Adipocyte (in vitro differentiated cells): ENCODE measurements around the gene TMEM140.
"Not testable (repeated sequence)": the region's sequence is repeated elsewhere in the genome, so short reads cannot be mapped to it uniquely, and the experiment has no call there.

ENCODE experiments used
- DNase-seq: peaks from one replicate; pipeline ENCODE4 v3.0.0-alpha.2; 2015; ENCODE audit warnings: low read depth
- H3K27me3 ChIP-seq: replicated peaks from 2 replicates; pipeline ENCODE4 v1.7.0; 2013; ENCODE audit warnings: mild to moderate bottlenecking, low read length, moderate library complexity; ENCODE audit not compliant: control insufficient read depth, insufficient read depth
- H3K36me3 ChIP-seq: 2 replicates; pipeline ENCODE4 v1.7.0; 2013; ENCODE audit warnings: low read length, mild to moderate bottlenecking, moderate library complexity; ENCODE audit not compliant: control insufficient read depth, insufficient read depth, severe bottlenecking
- H3K4me1 ChIP-seq: 2 replicates; pipeline ENCODE4 v1.7.0; 2013; ENCODE audit warnings: mild to moderate bottlenecking, low read length, moderate library complexity; ENCODE audit not compliant: control insufficient read depth, insufficient read depth
- H3K4me3 ChIP-seq: 2 replicates; pipeline ENCODE4 v1.7.0; 2013; ENCODE audit warnings: mild to moderate bottlenecking, low read length, moderate library complexity
- H3K9ac ChIP-seq: 2 replicates; pipeline ENCODE4 v1.7.0; 2013; ENCODE audit warnings: mild to moderate bottlenecking, low read length, moderate library complexity
- H3K9me3 ChIP-seq: 2 replicates; pipeline ENCODE4 v1.7.0; 2013; ENCODE audit warnings: mild to moderate bottlenecking, low read length, moderate library complexity; ENCODE audit not compliant: control insufficient read depth

TMEM140 gene

GRCh38 chr7:135210888-135211178 lies 63.0 kb downstream of the TMEM140 start:
- peaks cover 11% of the 10 kb centered on the region for H3K4me1 ChIP-seq
- no peak for DNase-seq

DNA sequence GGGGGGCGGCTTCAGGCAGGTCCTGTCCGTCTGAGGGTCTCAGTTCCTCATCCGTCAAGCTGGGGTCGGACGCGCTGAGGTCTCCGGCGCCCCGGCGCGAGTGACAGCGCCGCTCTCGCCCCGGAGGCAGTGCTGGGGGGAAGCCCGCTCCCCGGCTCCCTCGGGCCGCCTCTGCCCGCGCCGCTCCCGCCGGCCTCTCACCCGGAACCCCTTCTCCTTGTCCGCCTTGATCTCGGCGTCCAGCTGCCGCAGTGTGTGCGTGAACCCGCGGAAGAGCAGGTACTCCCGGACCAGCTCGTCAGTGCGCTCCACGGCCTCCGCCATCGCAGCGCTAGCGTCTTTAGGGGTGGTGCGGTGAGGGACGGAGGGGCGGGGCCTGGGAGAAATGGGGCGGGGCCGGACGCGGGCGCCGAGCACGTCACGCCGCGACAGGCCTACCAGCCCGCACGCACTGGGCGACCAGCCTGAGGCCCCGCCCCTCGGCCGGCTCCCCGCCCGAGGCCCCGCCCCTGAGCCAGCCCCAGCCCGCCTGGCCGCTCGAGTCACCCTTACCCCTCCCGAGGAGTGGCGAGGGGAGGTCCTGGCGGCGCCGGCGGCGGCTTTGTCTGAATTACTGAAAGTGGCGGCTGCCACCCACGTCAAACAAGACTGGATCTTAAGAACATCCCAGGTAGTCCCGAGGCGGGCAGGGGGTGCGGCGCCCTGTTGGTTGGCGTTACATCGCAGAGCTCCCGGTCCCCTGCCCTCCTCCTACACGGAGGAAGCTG lies 63.5 kb downstream of the TMEM140 start, which contains the start of gene WDR91:
Gene WDR91, minus strand, starts transcription at position 348 of the 767 bp plus-strand sequence. Its CDS starts 24 bp downstream, at position 324.
- Histone ChIP-seq H3K4me1 (peaks cover 11% of the 10 kb centered on the region), H3K4me3 (peak within 1 kb of the TSS; percentile 98), H3K27me3 (no peaks in the 10 kb centered on the region), H3K9me3 (no peaks in the 10 kb centered on the region), H3K36me3 (no peaks in the 10 kb centered on the region), H3K9ac (peak within 1 kb of the TSS; percentile 90)
- DNase-seq = peak; percentile 98

More at GRCh38 chr7:135210888-135211178, 63.0 kb downstream of the TMEM140 start:
- Histone ChIP-seq H3K9me3 (no peaks in the 10 kb centered on the region), H3K4me3 (peak overlapping the region; percentile 98), H3K36me3 (no peaks in the 10 kb centered on the region), H3K9ac (peak overlapping the region; percentile 90), H3K27me3 (no peaks in the 10 kb centered on the region)

- not testable (repeated sequence) for DNase-seq, H3K36me3 ChIP-seq, H3K9me3 ChIP-seq, H3K27me3 ChIP-seq
- H3K4me1 ChIP-seq = peaks cover 11% of the 10 kb centered on the region
- H3K4me3 ChIP-seq = peak overlapping the region; percentile 92
- H3K9ac ChIP-seq = peak overlapping the region; percentile 86
Measured at GRCh38 chr7:135211946-135212685, 64.2 kb downstream of the TMEM140 start.

DNA sequence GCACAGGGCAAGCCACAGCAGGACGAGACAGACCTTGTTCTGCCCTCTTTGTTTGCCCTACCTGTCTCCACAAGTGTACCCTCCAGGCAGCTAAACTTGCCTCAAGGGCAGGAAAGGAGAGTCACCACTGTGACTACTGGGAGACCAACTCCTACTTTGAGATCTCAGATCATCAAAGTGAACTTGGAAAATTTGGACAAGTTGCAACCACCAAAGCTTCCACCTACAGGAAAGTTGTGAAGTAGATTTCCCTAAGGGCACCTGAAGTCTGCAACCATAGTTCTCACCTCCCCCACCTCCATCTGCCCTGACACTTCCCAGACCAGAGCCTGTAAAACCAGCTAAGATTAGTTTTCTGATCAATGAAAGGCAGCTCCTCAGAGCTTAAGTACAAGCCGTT lies 66.0 kb downstream of the TMEM140 start:
- H3K9me3 ChIP-seq = no peaks in the 10 kb centered on the region
- peaks cover 11% of the 10 kb centered on the region for H3K4me1 ChIP-seq
- no peak overlapping the region for H3K4me3 ChIP-seq
- no peak overlapping the region for H3K9ac ChIP-seq
- no peaks in the 10 kb centered on the region for H3K27me3 ChIP-seq
- H3K36me3 ChIP-seq = no peaks in the 10 kb centered on the region
- DNase-seq = no peak

DNA sequence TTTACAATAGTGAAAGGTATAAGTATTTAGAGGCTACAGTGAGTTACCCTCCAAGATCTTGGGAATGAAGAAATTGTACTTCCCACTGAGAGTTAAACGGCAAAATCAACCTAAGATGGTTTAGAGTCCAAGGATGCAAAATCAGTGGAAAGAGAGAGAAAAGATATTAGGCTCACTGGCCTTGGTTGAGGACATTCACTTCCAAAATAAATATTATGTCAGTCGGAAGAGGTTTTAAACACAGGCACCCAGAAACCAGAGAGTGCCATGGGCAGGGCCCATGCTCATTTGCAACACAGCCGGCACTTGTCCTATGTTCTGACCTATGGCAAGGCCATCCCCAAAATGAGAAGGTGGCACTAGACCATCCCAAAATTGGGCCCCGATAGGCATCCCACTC lies 67.3 kb downstream of the TMEM140 start:
- DNase-seq = no peak
- Histone ChIP-seq H3K9me3 (no peaks in the 10 kb centered on the region), H3K9ac (no peak overlapping the region), H3K4me1 (peaks cover 6% of the 10 kb centered on the region), H3K36me3 (no peaks in the 10 kb centered on the region), H3K27me3 (no peaks in the 10 kb centered on the region), H3K4me3 (no peak overlapping the region)

DNA sequence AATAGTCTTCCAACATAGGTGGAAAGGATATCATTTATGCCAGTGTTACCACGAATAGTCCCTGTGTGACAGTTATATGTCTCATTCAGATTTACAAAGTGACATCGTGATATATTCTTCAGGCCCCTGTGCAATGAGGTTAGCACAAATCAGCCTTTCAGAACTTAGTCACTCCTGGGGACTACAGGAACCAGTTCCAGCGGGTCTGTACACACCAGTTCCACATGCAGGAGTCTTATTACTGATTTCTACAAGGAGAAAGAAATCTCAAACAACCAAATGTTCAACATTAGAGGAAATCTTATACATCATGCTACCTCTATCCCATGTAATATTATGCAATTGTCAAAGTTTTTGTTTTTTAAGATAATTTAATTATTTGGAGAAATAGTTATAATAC lies 67.8 kb downstream of the TMEM140 start:
- no peaks in the 10 kb centered on the region for H3K36me3 ChIP-seq
- H3K9ac ChIP-seq = no peak overlapping the region
- H3K4me1 ChIP-seq = peaks cover under 1% of the 10 kb centered on the region
- H3K27me3 ChIP-seq = no peaks in the 10 kb centered on the region
- H3K4me3 ChIP-seq = no peak overlapping the region
- no peaks in the 10 kb centered on the region for H3K9me3 ChIP-seq
- DNase-seq = no peak
